HCT116 (cell line): ENCODE measurements around the gene TRIM6. TPM values are rescaled to one million over a fixed set of nuclear protein-coding genes. Genes with fewer than 3 reads are reported as not detected.

Experiments used
- ATAC-seq: fragments of 200-7000 bp; cut with Tn5 transposase; 2 replicates; pipeline ENCODE4 v1.9.1; 2020; ENCODE audit warnings: mild to moderate bottlenecking, moderate library complexity
- BruUV-seq: library from RNA; stranded (reverse); fragments of 400-500 nt; replicated peaks from 2 replicates; lab custom pipeline; 2021; lab: Mats Ljungman, UMichigan
- CTCF ChIA-PET: fragments of 300-600 bp; sonication (Branson Sonifier 250); formaldehyde crosslinking; loops from one replicate; lab custom pipeline; 2021; ENCODE audit warnings: antibody characterized with exemption; lab: Charles Lee
- POLR2A ChIA-PET: fragments of 300-600, 350-600 bp; sonication (Branson Sonifier 250); formaldehyde crosslinking; loops from one replicate; lab custom pipeline; 2021; ENCODE audit warnings: antibody characterized with exemption; lab: Charles Lee
- RAD21 ChIA-PET, 2 experiments: fragments of 300-600 bp; sonication (Branson Sonifier 250); formaldehyde crosslinking; loops; one replicate each; lab custom pipeline; 2023; ENCODE audit warnings: low total read pairs in 2 of 2; ENCODE audit not compliant: uncharacterized antibody in 2 of 2, unreplicated experiment in 2 of 2, low non-redundant PET in 1 of 2; lab: Charles Lee
- DNase-seq: peaks from one replicate; pipeline ENCODE4 v3.0.0-alpha.2; 2010; ENCODE audit warnings: low read depth, low spot score
- H2AFZ ChIP-seq: fragments of 200-600 bp; shearing (Covaris generic), sonication (generic); 2 replicates; pipeline ENCODE4 v1.6.1; 2017; ENCODE audit warnings: low read depth, mixed run types, mixed read lengths, antibody characterized with exemption, low read length; ENCODE audit not compliant: poor library complexity, severe bottlenecking
- H3K27ac ChIP-seq: 2 replicates; pipeline ENCODE4 v1.5.1; 2012; ENCODE audit warnings: low read depth, low read length
- H3K27me3 ChIP-seq: fragments of 200-600 bp; sonication (generic); 2 replicates; pipeline ENCODE4 v1.6.1; 2016; ENCODE audit warnings: mixed run types, low read length, mixed read lengths; ENCODE audit not compliant: insufficient read depth
- H3K36me3 ChIP-seq, 2 experiments: fragments of 200-500 bp in 1 of 2; fragments of 200-600 bp in 1 of 2; sonication (Bioruptor generic) in 1 of 2; sonication (generic) in 1 of 2; 2 replicates each; pipeline versions ENCODE4 v1.5.1 to v1.6.1; 2014 to 2016; ENCODE audit warnings: low read length in 2 of 2, inconsistent platforms in 1 of 2, mixed read lengths in 1 of 2, mixed run types in 1 of 2; ENCODE audit not compliant: insufficient read depth in 2 of 2, control insufficient read depth in 1 of 2
- H3K4me1 ChIP-seq, 2 experiments: fragments of 200-600 bp in 1 of 2; sonication (generic) in 1 of 2; 2 replicates each; pipeline versions ENCODE4 v1.5.1 to v1.6.1; 2012 to 2017; ENCODE audit warnings: low read length in 2 of 2, inconsistent platforms in 1 of 2, mild to moderate bottlenecking in 1 of 2, mixed read lengths in 1 of 2, mixed run types in 1 of 2, moderate library complexity in 1 of 2; ENCODE audit not compliant: insufficient read depth in 2 of 2, control insufficient read depth in 1 of 2
- H3K4me2 ChIP-seq: fragments of 200-600 bp; sonication (generic); 2 replicates; pipeline ENCODE4 v1.6.1; 2017; ENCODE audit warnings: mixed run types, low read length, mixed read lengths
- H3K4me3 ChIP-seq, 2 experiments: fragments of 200-600 bp in 1 of 2; sonication (generic) in 1 of 2; replicated peaks in 1 of 2; 2 replicates each; pipeline ENCODE4 v1.5.1; 2011 to 2016; ENCODE audit warnings: low read length in 2 of 2, control low read depth in 1 of 2, low read depth in 1 of 2, mild to moderate bottlenecking in 1 of 2, mixed read lengths in 1 of 2, mixed run types in 1 of 2
- H3K79me2 ChIP-seq: fragments of 200-600 bp; sonication (generic); 2 replicates; pipeline ENCODE4 v1.6.1; 2017; ENCODE audit warnings: mild to moderate bottlenecking, mixed run types, low read length, moderate library complexity, mixed read lengths; ENCODE audit not compliant: insufficient read depth
- H3K9ac ChIP-seq: fragments of 200-600 bp; sonication (generic); 2 replicates; pipeline ENCODE4 v1.6.1; 2016; ENCODE audit warnings: low read length, mixed read lengths
- H3K9me2 ChIP-seq: fragments of 200-600 bp; sonication (generic), shearing (Covaris generic); 2 replicates; pipeline ENCODE4 v1.6.1; 2017; ENCODE audit warnings: mixed run types, mild to moderate bottlenecking, moderate library complexity; ENCODE audit not compliant: insufficient read depth
- H3K9me3 ChIP-seq, 2 experiments: fragments of 200-500 bp in 1 of 2; fragments of 200-600 bp in 1 of 2; sonication (Bioruptor generic) in 1 of 2; sonication (generic) in 1 of 2; 2 replicates each; pipeline ENCODE4 v1.6.1; 2014 to 2017; ENCODE audit warnings: low read length in 2 of 2, mixed read lengths in 2 of 2, inconsistent platforms in 1 of 2, low read depth in 1 of 2, mild to moderate bottlenecking in 1 of 2, mixed run types in 1 of 2, moderate library complexity in 1 of 2; ENCODE audit not compliant: control insufficient read depth in 1 of 2, insufficient read depth in 1 of 2
- H4K20me1 ChIP-seq: fragments of 200-600 bp; sonication (generic), shearing (Covaris generic); 2 replicates; pipeline ENCODE4 v1.6.1; 2017; ENCODE audit warnings: mixed run types, mild to moderate bottlenecking, moderate library complexity; ENCODE audit not compliant: insufficient read depth
- ELF1 ChIP-seq: IDR thresholded peaks from 2 replicates; pipeline ENCODE4 v1.6.1; 2012; ENCODE audit warnings: low read depth, borderline replicate concordance
- JUND ChIP-seq: IDR thresholded peaks from 2 replicates; pipeline ENCODE4 v1.6.1; 2012
- POLR2A ChIP-seq: IDR thresholded peaks from 2 replicates; pipeline ENCODE4 v1.7.0; 2011; ENCODE audit warnings: borderline replicate concordance; ENCODE audit not compliant: insufficient read depth, insufficient read length; ENCODE audit errors: extremely low read depth
- POLR2AphosphoS5 ChIP-seq: IDR thresholded peaks from 2 replicates; pipeline ENCODE4 v1.6.1; 2011; ENCODE audit warnings: mild to moderate bottlenecking, low read depth, low read length, moderate library complexity
- REST ChIP-seq: IDR thresholded peaks from 2 replicates; pipeline ENCODE4 v1.6.1; 2012; ENCODE audit warnings: low read depth
- SIN3A ChIP-seq: IDR thresholded peaks from 2 replicates; pipeline ENCODE4 v1.6.1; 2012; ENCODE audit warnings: low read depth
- SP1 ChIP-seq: IDR thresholded peaks from 2 replicates; pipeline ENCODE4 v1.6.1; 2012; ENCODE audit warnings: low read depth
- TCF7L2 ChIP-seq: IDR thresholded peaks from 2 replicates; pipeline ENCODE4 v1.7.0; 2011; ENCODE audit warnings: borderline replicate concordance, inconsistent platforms; ENCODE audit not compliant: insufficient read depth, insufficient read length; ENCODE audit errors: extremely low read depth
- YY1 ChIP-seq: IDR thresholded peaks from 2 replicates; pipeline ENCODE4 v1.6.1; 2011; ENCODE audit warnings: low read length, low read depth, moderate library complexity, mild to moderate bottlenecking; ENCODE audit not compliant: insufficient replicate concordance; ENCODE audit errors: extremely low read depth
- ZFX ChIP-seq: fragments of 450-650 bp; IDR thresholded peaks from 2 replicates; pipeline ENCODE4 v1.6.1; 2017
- ZNF274 ChIP-seq: fragments of 200-500 bp; sonication (Bioruptor generic); IDR thresholded peaks from 2 replicates; pipeline ENCODE4 v1.6.1; 2014; ENCODE audit warnings: mild to moderate bottlenecking, low read depth, low read length, inconsistent platforms
- intact Hi-C: fragments of 100-400 bp; cut with micrococcal nuclease; formaldehyde crosslinking; loops from 2 replicates; pipeline ENCODE4 v1.10.0; 2022
- total RNA-seq: library from RNA; stranded (reverse); gene quantifications from one replicate; pipeline ENCODE4 v1.2.1, GENCODE V29; 2021; ENCODE audit not compliant: unreplicated experiment
- TF ChIP-seq, protein P1 (sequence below): IDR thresholded peaks from 2 replicates; pipeline ENCODE4 v1.6.1; 2012
- TF ChIP-seq, protein P2 (sequence below), 3 experiments: fragments of 200-600 bp in 1 of 3; sonication (generic) in 1 of 3; IDR thresholded peaks in 2 of 3; conservative IDR thresholded peaks in 1 of 3; 2 replicates each; pipeline ENCODE4 v1.5.1; 2012 to 2017; ENCODE audit warnings: low read depth in 2 of 3, low read length in 2 of 3, antibody characterized with exemption in 1 of 3, borderline replicate concordance in 1 of 3, control low read depth in 1 of 3, mild to moderate bottlenecking in 1 of 3, mixed read lengths in 1 of 3, mixed run types in 1 of 3, moderate library complexity in 1 of 3; ENCODE audit not compliant: insufficient read depth in 1 of 3
- TF ChIP-seq, protein P3 (sequence below): IDR thresholded peaks from 2 replicates; pipeline ENCODE4 v1.6.1; 2012
- TF ChIP-seq, protein P4 (sequence below): IDR thresholded peaks from 2 replicates; pipeline ENCODE4 v1.6.1; 2011; ENCODE audit warnings: mild to moderate bottlenecking, low read length, moderate library complexity; ENCODE audit not compliant: insufficient replicate concordance; ENCODE audit errors: extremely low read depth

Gene TRIM6
- total RNA-seq, 1 experiment from 2014 or later = 3.0 TPM

- no peak for TF ChIP-seq ELF1
- no peak for TF ChIP-seq SP1
- TF ChIP-seq POLR2AphosphoS5 = no peak
- TF ChIP-seq, protein P1, sequence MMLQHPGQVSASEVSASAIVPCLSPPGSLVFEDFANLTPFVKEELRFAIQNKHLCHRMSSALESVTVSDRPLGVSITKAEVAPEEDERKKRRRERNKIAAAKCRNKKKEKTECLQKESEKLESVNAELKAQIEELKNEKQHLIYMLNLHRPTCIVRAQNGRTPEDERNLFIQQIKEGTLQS = no peak
- TF ChIP-seq POLR2A = no peak
- TF ChIP-seq, protein P2, sequence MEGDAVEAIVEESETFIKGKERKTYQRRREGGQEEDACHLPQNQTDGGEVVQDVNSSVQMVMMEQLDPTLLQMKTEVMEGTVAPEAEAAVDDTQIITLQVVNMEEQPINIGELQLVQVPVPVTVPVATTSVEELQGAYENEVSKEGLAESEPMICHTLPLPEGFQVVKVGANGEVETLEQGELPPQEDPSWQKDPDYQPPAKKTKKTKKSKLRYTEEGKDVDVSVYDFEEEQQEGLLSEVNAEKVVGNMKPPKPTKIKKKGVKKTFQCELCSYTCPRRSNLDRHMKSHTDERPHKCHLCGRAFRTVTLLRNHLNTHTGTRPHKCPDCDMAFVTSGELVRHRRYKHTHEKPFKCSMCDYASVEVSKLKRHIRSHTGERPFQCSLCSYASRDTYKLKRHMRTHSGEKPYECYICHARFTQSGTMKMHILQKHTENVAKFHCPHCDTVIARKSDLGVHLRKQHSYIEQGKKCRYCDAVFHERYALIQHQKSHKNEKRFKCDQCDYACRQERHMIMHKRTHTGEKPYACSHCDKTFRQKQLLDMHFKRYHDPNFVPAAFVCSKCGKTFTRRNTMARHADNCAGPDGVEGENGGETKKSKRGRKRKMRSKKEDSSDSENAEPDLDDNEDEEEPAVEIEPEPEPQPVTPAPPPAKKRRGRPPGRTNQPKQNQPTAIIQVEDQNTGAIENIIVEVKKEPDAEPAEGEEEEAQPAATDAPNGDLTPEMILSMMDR (IDR thresholded peaks at IDR 0.05 in 2 of 3, conservative IDR thresholded peaks at IDR 0.05 in 1 of 3; ENCODE audit: borderline replicate concordance in 1 of 3, insufficient read depth in 1 of 3, low read depth in 2 of 3, low read length in 2 of 3) = no peak
- TF ChIP-seq ZFX = no peak
- TF ChIP-seq, protein P3, sequence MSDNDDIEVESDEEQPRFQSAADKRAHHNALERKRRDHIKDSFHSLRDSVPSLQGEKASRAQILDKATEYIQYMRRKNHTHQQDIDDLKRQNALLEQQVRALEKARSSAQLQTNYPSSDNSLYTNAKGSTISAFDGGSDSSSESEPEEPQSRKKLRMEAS = no peak
Observed at GRCh38 chr11:5557751-5558150, 38.7 kb upstream of the TRIM6 start (continued).

DNA sequence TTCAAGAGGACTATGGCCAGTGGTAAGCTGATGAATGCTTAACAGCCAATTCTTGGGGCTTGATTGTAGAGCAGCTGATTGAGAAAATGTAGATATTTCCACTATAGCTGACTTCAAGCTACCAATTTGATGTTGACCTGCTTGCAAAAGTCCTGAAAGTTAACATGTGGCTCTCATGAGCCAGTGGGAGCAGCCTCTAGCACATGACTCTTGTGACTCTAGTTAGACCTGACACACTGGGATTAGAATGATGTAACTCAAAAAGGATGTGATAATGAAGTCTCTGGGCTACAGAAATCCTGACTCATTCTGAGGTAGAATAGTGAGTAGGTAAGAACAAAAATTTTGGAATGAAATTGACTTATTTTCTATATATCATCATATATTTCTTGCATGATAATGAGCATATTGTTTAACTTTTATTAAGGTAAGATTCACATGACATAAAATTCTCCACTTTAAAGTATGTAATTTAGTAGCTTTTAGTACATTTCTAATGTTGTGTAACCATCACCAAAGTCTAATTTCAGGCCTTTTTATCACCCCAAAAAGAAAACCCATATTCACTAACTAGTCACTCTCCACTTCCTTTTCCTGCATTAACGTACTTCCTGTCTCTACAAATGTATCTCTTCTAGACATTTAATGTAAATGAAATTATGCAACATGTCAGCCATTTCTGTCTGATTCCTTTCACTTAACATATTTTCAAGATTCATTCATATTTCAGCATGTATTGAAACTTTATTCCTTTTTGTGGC is 32.0 kb upstream of the TRIM6 start:
- H3K79me2 ChIP-seq = no peaks in the 10 kb centered on the region
- TF ChIP-seq YY1 = no peak
- no peak for TF ChIP-seq ZNF274
- TF ChIP-seq SIN3A = no peak
- TF ChIP-seq, protein P4, sequence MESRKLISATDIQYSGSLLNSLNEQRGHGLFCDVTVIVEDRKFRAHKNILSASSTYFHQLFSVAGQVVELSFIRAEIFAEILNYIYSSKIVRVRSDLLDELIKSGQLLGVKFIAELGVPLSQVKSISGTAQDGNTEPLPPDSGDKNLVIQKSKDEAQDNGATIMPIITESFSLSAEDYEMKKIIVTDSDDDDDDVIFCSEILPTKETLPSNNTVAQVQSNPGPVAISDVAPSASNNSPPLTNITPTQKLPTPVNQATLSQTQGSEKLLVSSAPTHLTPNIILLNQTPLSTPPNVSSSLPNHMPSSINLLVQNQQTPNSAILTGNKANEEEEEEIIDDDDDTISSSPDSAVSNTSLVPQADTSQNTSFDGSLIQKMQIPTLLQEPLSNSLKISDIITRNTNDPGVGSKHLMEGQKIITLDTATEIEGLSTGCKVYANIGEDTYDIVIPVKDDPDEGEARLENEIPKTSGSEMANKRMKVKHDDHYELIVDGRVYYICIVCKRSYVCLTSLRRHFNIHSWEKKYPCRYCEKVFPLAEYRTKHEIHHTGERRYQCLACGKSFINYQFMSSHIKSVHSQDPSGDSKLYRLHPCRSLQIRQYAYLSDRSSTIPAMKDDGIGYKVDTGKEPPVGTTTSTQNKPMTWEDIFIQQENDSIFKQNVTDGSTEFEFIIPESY = no peak
- no peak for TF ChIP-seq ELF1
- no peak for TF ChIP-seq SP1
- TF ChIP-seq JUND = no peak
- no peak for TF ChIP-seq ZFX
- no peak for TF ChIP-seq REST
- no peak for TF ChIP-seq TCF7L2
- TF ChIP-seq POLR2A = no peak

More for the DNA sequence above, 32.0 kb upstream of the TRIM6 start:
- Histone ChIP-seq H2AFZ (no peak overlapping the region), H3K36me3 (no peaks in the 10 kb centered on the region), H4K20me1 (no peaks in the 10 kb centered on the region), H3K27me3 (peaks cover 5% of the 10 kb centered on the region; the same call in 1 of the 2 replicates), H3K27ac (no peak overlapping the region), H3K4me3 (no peak overlapping the region), H3K9ac (no peak overlapping the region), H3K4me2 (no peak overlapping the region), H3K9me3 (no peaks in the 10 kb centered on the region), H3K4me1 (no peaks in the 10 kb centered on the region), H3K9me2 (no peaks in the 10 kb centered on the region)
- CTCF ChIA-PET = no interaction called here
- intact Hi-C loops = no loop called here
- POLR2A ChIA-PET = no interaction called here
- RAD21 ChIA-PET = no interaction called here
- BruUV-seq = no TSS peak
- ATAC-seq = no peak
- no peak for DNase-seq
